ENCODE measurements around the gene KRT81.

GRCh38 chr12:52236386-52237050, 54.8 kb downstream of the KRT81 start:
- no peak for TF ChIP-seq CTCF (IDR thresholded peaks at IDR 0.05)
- TF ChIP-seq POLR2A (IDR thresholded peaks at IDR 0.05), result no peak

All from Peyer's patch (tissue), 4 donors.